Left renal cortex interstitium (tissue), 4 donors: ENCODE results near the gene SHISAL2B. TPM values are rescaled to one million over a fixed set of nuclear protein-coding genes. Genes with fewer than 3 reads are reported as not detected.
"Not testable (repeated sequence)": the region's sequence is repeated elsewhere in the genome, so short reads cannot be mapped to it uniquely, and the experiment has no call there.

Source experiments
- DNase-seq, 4 donors: peaks; one replicate each; pipeline ENCODE4 v3.0.0-alpha.2; 2013; ENCODE audit warnings: low read depth in 4 of 4, low spot score in 2 of 4, missing footprints in 1 of 4
- polyA plus RNA-seq, 4 donors: library from polyadenylated mRNA; unstranded; fragments of 120-200 nt; gene quantifications; one replicate each; pipeline ENCODE4 v1.2.1, GENCODE V29; 2013; ENCODE audit not compliant: insufficient read length in 4 of 4

Gene SHISAL2B
- polyA plus RNA-seq, 4 donors, result not detected

- no peak for DNase-seq
Observed at GRCh38 chr5:64693636-64694035, 3.3 kb downstream of the SHISAL2B start.

GRCh38 chr5:64696414-64696813 lies 6.1 kb downstream of the SHISAL2B start:
- not testable (repeated sequence) for DNase-seq

GRCh38 chr5:64700765-64701164 lies 10.5 kb downstream of the SHISAL2B start:
- no peak for DNase-seq

GRCh38 chr5:64706074-64706473 lies 15.8 kb downstream of the SHISAL2B start:
- not testable (repeated sequence) for DNase-seq

GRCh38 chr5:64707191-64707590 lies 16.9 kb downstream of the SHISAL2B start:
- no peak for DNase-seq

- DNase-seq, result not testable (repeated sequence)
Observed at GRCh38 chr5:64714495-64714894, 24.2 kb downstream of the SHISAL2B start.

- no peak for DNase-seq
Observed at GRCh38 chr5:64722588-64722987, 32.3 kb downstream of the SHISAL2B start.

- no peak for DNase-seq
Observed at GRCh38 chr5:64727150-64727549, 36.8 kb downstream of the SHISAL2B start.

GRCh38 chr5:64742411-64742810 lies 52.1 kb downstream of the SHISAL2B start:
- DNase-seq, result no peak

- DNase-seq, result no peak
Observed at GRCh38 chr5:64742821-64743220, 52.5 kb downstream of the SHISAL2B start.

GRCh38 chr5:64744914-64745313 lies 54.6 kb downstream of the SHISAL2B start:
- DNase-seq, result no peak

GRCh38 chr5:64746446-64746845 lies 56.1 kb downstream of the SHISAL2B start:
- no peak for DNase-seq

- no peak for DNase-seq
Observed at GRCh38 chr5:64749385-64749784, 59.1 kb downstream of the SHISAL2B start.

- no peak for DNase-seq
Observed at GRCh38 chr5:64754066-64754465, 63.8 kb downstream of the SHISAL2B start.

- no peak for DNase-seq
Observed at GRCh38 chr5:64758901-64759300, 68.6 kb downstream of the SHISAL2B start.

GRCh38 chr5:64759960-64760660 lies 69.8 kb downstream of the SHISAL2B start:
- no peak for DNase-seq

- DNase-seq, result no peak
Observed at GRCh38 chr5:64763948-64764503, 73.7 kb downstream of the SHISAL2B start.

GRCh38 chr5:64765804-64766504 lies 75.7 kb downstream of the SHISAL2B start:
- no peak for DNase-seq

- no peak for DNase-seq
Observed at GRCh38 chr5:64766941-64767340, 76.6 kb downstream of the SHISAL2B start.
